H1 (cell line): Measurements from ENCODE around the gene ILKAP. TPM values are rescaled to one million over a fixed set of nuclear protein-coding genes. Genes with fewer than 3 reads are reported as not detected.

Source experiments
- CREB1 ChIP-seq: IDR thresholded peaks from 2 replicates; pipeline ENCODE4 v1.6.1; 2012; ENCODE audit warnings: inconsistent platforms
- JUND ChIP-seq: IDR thresholded peaks from 2 replicates; pipeline ENCODE4 v1.6.1; 2011; ENCODE audit warnings: mild to moderate bottlenecking, improper control_type of control experiment, low read length
- NRF1 ChIP-seq: IDR thresholded peaks from 2 replicates; pipeline ENCODE4 v1.6.1; 2011; ENCODE audit warnings: mild to moderate bottlenecking, low read depth, low read length, improper control_type of control experiment
- RFX5 ChIP-seq: IDR thresholded peaks from 2 replicates; pipeline ENCODE4 v1.6.1; 2011; ENCODE audit warnings: low read depth, low read length, improper control_type of control experiment, borderline replicate concordance
- SP4 ChIP-seq: IDR thresholded peaks from 2 replicates; pipeline ENCODE4 v1.6.1; 2012; ENCODE audit warnings: low read length, inconsistent platforms
- TBP ChIP-seq: IDR thresholded peaks from 2 replicates; pipeline ENCODE4 v1.6.1; 2011; ENCODE audit warnings: low read depth, low read length, improper control_type of control experiment
- polyA plus RNA-seq, 7 experiments: library from polyadenylated mRNA; depleted of rRNA in 3 of 7; stranded (reverse) in 5 of 7; unstranded in 2 of 7; fragments of >200 nt in 5 of 7; fragments of 200-250 nt in 2 of 7; gene quantifications; 1 replicate in 5 of 7; 2 replicates in 1 of 7; 4 replicates in 1 of 7; pipeline versions ENCODE4 v1.2.1 to v1.2.3, GENCODE V29; 2011 to 2013; ENCODE audit warnings: missing spikeins in 2 of 7, mixed read lengths in 2 of 7
- total RNA-seq: library from RNA; stranded (reverse); fragmentation: NEBNext Ultra II Directional; extraction: Animal tissue kit (Norgen Biotek cat#: 25700); gene quantifications from 2 replicates; pipeline ENCODE4 v1.2.1, GENCODE V29; 2021
- TF ChIP-seq, protein P1 (sequence below): IDR thresholded peaks from 2 replicates; pipeline ENCODE4 v1.6.1; 2011; ENCODE audit warnings: low read length, improper control_type of control experiment

ILKAP gene
- total and polyA plus RNA-seq, 2 of the 8 experiments (the other 6 are each of a cell fraction or from before 2014, with no cell fraction given): 23.5 to 33.8 TPM

GRCh38 chr2:238235856-238236255 lies 32.4 kb upstream of the ILKAP start (continued):
- TF ChIP-seq, protein P1, sequence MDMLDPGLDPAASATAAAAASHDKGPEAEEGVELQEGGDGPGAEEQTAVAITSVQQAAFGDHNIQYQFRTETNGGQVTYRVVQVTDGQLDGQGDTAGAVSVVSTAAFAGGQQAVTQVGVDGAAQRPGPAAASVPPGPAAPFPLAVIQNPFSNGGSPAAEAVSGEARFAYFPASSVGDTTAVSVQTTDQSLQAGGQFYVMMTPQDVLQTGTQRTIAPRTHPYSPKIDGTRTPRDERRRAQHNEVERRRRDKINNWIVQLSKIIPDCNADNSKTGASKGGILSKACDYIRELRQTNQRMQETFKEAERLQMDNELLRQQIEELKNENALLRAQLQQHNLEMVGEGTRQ: no peak
- no peak for TF ChIP-seq JUND
- no peak for TF ChIP-seq CREB1
- no peak for TF ChIP-seq TBP
- no peak for TF ChIP-seq NRF1
- TF ChIP-seq RFX5: no peak
- no peak for TF ChIP-seq SP4
